IMR-90 (cell line): Measurements from ENCODE around the gene CDYL2.

Experiments used
- CTCF ChIP-seq: conservative IDR thresholded peaks from 2 replicates; pipeline ENCODE4 v1.5.1; 2012; ENCODE audit warnings: mild to moderate bottlenecking, low read depth, low read length, improper control_type of control experiment
- RAD21 ChIP-seq: IDR thresholded peaks from 2 replicates; pipeline ENCODE4 v1.6.1; 2012; ENCODE audit warnings: low read length, improper control_type of control experiment

- TF ChIP-seq CTCF (peak; percentile 50), RAD21 (no peak)
Observed at GRCh38 chr16:80803339-80804055, 901 bp downstream of the CDYL2 start.
